ENCODE measurements around the gene WIPF1. TPM values are rescaled to one million over a fixed set of nuclear protein-coding genes. Genes with fewer than 3 reads are reported as not detected.

The WIPF1 gene
- total RNA-seq, 1 donor from 2014 or later: 20.4 TPM

GRCh38 chr2:174585657-174586252, 11.8 kb downstream of the WIPF1 start:
- Histone ChIP-seq H3K27ac (no peak overlapping the region), H3K9me3 (no peaks in the 10 kb centered on the region), H3K27me3 (no peaks in the 10 kb centered on the region), H3K36me3 (peaks cover 0 to 13% of the 10 kb centered on the region in 2 donors), H3K4me1 (peaks cover 41% of the 10 kb centered on the region), H3K4me3 (no peak overlapping the region)
- TF ChIP-seq POLR2AphosphoS5 (IDR thresholded peaks at IDR 0.05; ENCODE audit: insufficient read depth in 1 of 2, low read depth in 1 of 2) (no peak), CTCF (IDR thresholded peaks at IDR 0.05) (no peak), POLR2A (IDR thresholded peaks at IDR 0.05) (no peak)
- intact Hi-C loops (cut with DNase I): no loop called here
- no peak for DNase-seq (ENCODE audit: extremely low spot score in 2 of 2)

- H3K27ac ChIP-seq: no peak overlapping the region
- peaks cover 0 to 14% of the 10 kb centered on the region in 2 donors for H3K36me3 ChIP-seq
- H3K4me1 ChIP-seq: peaks cover 38% of the 10 kb centered on the region
- no peaks in the 10 kb centered on the region for H3K27me3 ChIP-seq
- intact Hi-C loops (cut with DNase I): no loop called here
- H3K4me3 ChIP-seq: no peak overlapping the region
- no peak for TF ChIP-seq CTCF (IDR thresholded peaks at IDR 0.05)
- TF ChIP-seq POLR2A (IDR thresholded peaks at IDR 0.05): no peak
- TF ChIP-seq POLR2AphosphoS5 (IDR thresholded peaks at IDR 0.05; ENCODE audit: insufficient read depth in 1 of 2, low read depth in 1 of 2): no peak
- no peak for DNase-seq (ENCODE audit: extremely low spot score in 2 of 2)
- no peaks in the 10 kb centered on the region for H3K9me3 ChIP-seq
Observed at GRCh38 chr2:174585146-174585545, 12.5 kb downstream of the WIPF1 start.

- Histone ChIP-seq H3K27me3 (no peaks in the 10 kb centered on the region), H3K4me3 (no peak overlapping the region), H3K9me3 (no peaks in the 10 kb centered on the region), H3K4me1 (peaks cover 10% of the 10 kb centered on the region), H3K36me3 (peaks cover 0 to 14% of the 10 kb centered on the region in 2 donors), H3K27ac (no peak overlapping the region)
- no peak for TF ChIP-seq POLR2A (IDR thresholded peaks at IDR 0.05)
- no peak for TF ChIP-seq POLR2AphosphoS5 (IDR thresholded peaks at IDR 0.05; ENCODE audit: insufficient read depth in 1 of 2, low read depth in 1 of 2)
- TF ChIP-seq CTCF (IDR thresholded peaks at IDR 0.05): no peak
- DNase-seq (ENCODE audit: extremely low spot score in 2 of 2): no peak
- intact Hi-C loops (cut with DNase I): no loop called here
Observed at GRCh38 chr2:174581491-174581890, 16.1 kb downstream of the WIPF1 start.

- H3K4me1 ChIP-seq: peaks cover 10% of the 10 kb centered on the region
- intact Hi-C loops (cut with DNase I): no loop called here
Observed at GRCh38 chr2:174580951-174581350, 16.7 kb downstream of the WIPF1 start.

More at GRCh38 chr2:174580951-174581350, 16.7 kb downstream of the WIPF1 start:
- H3K27ac ChIP-seq: no peak overlapping the region
- TF ChIP-seq POLR2AphosphoS5 (IDR thresholded peaks at IDR 0.05; ENCODE audit: insufficient read depth in 1 of 2, low read depth in 1 of 2): no peak
- no peak for TF ChIP-seq POLR2A (IDR thresholded peaks at IDR 0.05)
- TF ChIP-seq CTCF (IDR thresholded peaks at IDR 0.05): no peak
- peaks cover 0 to 14% of the 10 kb centered on the region in 2 donors for H3K36me3 ChIP-seq
- DNase-seq (ENCODE audit: extremely low spot score in 2 of 2): no peak
- no peak overlapping the region for H3K4me3 ChIP-seq
- no peaks in the 10 kb centered on the region for H3K27me3 ChIP-seq
- H3K9me3 ChIP-seq: no peaks in the 10 kb centered on the region
